GM18951 (cell line): ENCODE data around the gene MYRIP.
"Not testable (repeated sequence)": the region's sequence is repeated elsewhere in the genome, so short reads cannot be mapped to it uniquely, and the experiment has no call there.

Source experiments
- POLR2A ChIP-seq: IDR thresholded peaks from 4 replicates; pipeline ENCODE4 v1.6.1; 2011; ENCODE audit warnings: mild to moderate bottlenecking; ENCODE audit not compliant: insufficient read length, insufficient read depth; ENCODE audit errors: extremely low read depth
- in situ Hi-C: fragments of 300-500 bp; cut with MboI; formaldehyde crosslinking; loops from one replicate; pipeline ENCODE4 v1.12.0; 2022; ENCODE audit warnings: low sequenced_read_pairs, mixed read lengths, inconsistent platforms; ENCODE audit not compliant: unreplicated experiment

Gene MYRIP

DNA sequence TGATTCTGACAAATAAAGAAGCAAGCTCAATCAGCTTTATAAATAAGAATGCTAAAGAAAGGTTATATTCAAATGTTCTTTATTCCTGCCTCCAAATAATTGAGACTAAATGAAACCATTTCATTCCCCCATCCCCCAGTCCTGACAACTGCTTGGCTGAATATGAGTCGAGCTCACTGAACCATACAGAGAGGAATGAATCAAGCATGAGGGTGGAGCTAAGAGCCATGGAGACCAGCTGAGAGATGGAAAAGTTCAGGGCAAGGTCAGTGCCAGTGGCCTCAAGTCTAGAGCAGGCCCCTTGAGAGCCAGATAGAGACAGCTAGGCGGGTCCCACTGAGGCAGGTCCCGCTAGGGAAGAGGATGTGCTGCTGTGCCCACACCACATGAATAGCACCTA, 311.4 kb downstream of the MYRIP start:
- TF ChIP-seq POLR2A: no peak
- in situ Hi-C loops: no loop called here

DNA sequence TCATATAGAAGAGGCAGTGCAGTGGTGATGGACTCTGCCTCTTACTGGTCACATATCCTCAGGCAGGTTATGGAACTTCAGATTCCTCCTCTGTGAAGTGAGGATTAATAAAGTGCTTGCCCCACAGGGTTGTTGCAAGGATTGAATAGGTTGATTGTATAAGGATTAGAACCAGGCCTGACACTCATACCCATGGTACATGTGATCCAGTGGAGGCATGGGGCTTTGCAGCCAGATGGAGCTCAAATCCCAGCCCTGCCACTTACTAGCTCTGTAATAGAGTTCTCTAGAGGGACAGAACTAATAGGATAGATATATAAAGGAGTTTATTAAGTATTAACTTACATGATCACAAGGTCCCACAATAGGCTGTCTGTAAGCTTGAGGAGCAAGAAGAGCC, 315.5 kb downstream of the MYRIP start:
- TF ChIP-seq POLR2A: no peak
- in situ Hi-C loops: no loop called here

DNA sequence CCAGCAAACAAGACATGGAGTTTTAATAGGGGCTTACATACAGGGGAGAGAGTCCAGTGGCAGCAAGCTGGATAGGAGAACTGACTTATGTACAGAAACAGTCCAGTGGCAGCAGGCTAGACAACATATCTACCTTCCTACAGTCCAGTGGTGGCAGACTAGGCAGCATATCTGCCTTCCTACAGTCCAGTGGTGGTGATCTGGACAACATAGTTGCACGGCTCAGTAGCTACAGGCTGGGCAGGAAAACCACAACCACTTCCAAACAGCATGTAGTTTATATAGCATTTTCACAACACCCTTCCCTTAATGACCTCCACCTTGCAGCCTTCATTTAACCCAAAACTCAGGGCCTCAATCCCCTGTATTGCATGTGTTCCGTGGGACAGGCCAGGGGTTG, 318.8 kb downstream of the MYRIP start:
- no peak for TF ChIP-seq POLR2A
- in situ Hi-C loops: no loop called here

DNA sequence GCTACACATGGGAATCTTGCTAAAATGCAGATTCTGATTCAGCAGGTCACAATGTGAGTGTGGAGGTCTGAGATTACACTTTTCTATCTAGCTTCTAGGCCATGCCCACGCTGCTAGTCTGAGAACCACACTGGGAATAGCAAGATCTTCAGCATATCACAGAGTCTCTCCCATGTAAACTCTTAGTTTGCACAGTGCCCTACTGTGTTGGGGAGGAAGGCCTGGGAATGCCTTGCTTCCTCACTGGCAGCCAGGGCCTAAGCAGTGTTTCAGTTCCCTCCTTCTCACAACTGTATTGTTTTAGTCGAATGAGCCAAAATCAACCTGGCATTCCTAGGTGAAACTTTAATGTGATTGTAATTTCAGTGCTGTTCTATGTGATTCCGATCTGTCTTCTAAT, 320.1 kb downstream of the MYRIP start:
- no peak for TF ChIP-seq POLR2A
- in situ Hi-C loops: no loop called here

DNA sequence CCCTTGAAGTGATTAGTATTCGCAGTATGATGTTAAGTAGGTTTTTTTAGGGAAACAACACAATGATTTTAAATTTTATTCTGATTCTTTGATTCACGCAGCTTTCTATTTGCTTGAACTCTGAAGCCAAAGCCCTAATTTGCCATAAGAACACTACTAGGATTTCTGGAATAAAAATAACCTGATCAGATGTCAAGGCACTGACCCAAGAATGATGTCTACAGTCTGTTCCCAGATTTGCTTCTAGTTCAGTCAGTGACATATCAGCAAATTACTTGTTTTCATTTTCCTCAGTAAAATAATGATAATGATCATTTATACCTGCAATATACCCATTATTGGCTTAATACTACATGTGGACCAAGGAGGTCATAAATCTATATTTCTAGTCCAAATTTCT, 320.6 kb downstream of the MYRIP start:
- in situ Hi-C loops: no loop called here

DNA sequence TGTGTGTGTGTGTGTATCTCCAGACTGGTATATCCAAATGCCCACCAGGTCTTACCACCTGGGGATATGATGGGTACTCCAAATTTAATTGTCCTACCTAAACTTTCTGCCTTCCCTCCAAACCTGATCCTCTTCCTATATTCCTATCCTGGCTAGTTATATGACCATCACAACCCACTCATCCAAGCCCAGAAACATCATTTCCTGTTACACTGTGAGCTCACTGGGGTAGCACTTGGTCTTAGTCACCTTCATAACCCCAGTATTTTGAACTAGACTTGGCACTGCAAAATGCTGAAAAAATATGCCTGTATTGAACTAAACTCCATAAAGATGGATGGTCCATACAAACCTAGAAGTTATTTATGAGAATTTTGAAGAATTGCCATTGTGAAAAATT, 321.3 kb downstream of the MYRIP start:
- no peak for TF ChIP-seq POLR2A
- in situ Hi-C loops: no loop called here

More for the DNA sequence above, 320.6 kb downstream of the MYRIP start:
- TF ChIP-seq POLR2A: no peak

DNA sequence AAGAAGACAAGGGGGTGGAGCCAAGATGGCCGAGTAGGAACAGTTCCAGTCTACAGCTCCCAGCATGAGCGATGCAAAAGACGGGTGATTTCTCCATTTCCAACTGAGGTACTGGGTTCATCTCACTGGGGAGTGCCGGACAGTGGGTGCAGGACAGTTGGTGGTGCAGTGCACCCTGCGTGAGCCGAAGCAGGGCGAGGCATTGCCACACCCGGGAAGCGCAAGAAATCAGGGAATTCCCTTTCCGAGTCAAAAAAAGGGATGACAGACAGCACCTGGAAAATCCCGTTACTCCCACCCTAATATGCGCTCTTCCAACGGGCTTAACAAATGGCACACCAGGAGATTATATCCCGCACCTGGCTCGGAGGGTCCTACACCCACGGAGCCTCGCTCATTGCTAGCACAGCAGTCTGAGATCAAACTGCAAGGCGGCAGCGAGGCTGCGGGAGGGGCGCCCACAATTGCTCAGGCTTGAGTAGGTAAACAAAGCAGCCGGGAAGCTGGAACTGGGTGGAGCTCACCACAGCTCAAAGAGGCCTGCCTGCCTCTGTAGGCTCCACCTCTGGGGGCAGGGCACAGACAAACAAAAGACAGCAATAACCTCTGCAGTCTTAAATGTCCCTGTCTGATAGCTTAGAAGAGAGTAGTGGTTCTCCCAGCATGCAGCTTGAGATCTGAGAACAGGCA, 324.6 kb downstream of the MYRIP start:
- in situ Hi-C loops: not testable (repeated sequence)

DNA sequence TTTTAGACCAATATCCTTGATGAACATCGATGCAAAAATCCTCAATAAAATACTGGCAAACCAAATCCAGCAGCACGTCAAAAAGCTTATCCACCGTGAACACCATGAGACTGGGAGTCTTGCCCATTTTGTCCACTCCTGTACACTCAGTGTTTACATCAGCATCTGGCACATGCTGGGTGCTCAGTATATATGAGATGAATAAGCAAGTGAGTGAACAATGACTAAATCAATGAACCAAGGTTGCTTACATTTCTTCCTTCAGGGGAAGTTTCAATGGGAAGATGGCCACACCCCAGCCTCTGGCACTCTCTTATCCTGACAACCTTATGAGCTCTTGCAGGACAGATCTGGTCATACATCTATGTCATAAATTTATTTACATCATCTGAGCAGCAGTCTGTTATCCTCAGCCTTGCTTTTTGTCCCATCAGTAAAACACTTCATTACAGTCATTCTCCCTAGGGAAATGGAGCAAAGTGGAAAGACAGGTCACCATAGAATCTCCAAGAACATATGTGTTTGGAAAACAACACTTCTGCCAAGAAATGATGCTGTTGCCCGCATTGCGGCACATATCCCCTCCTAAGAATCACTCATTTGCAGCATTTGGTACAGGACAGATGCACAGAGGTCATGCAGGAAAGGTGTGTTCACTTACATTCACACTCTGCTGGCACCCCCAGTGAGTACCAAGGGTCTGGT, 328.3 kb downstream of the MYRIP start:
- in situ Hi-C loops: no loop called here
- no peak for TF ChIP-seq POLR2A

DNA sequence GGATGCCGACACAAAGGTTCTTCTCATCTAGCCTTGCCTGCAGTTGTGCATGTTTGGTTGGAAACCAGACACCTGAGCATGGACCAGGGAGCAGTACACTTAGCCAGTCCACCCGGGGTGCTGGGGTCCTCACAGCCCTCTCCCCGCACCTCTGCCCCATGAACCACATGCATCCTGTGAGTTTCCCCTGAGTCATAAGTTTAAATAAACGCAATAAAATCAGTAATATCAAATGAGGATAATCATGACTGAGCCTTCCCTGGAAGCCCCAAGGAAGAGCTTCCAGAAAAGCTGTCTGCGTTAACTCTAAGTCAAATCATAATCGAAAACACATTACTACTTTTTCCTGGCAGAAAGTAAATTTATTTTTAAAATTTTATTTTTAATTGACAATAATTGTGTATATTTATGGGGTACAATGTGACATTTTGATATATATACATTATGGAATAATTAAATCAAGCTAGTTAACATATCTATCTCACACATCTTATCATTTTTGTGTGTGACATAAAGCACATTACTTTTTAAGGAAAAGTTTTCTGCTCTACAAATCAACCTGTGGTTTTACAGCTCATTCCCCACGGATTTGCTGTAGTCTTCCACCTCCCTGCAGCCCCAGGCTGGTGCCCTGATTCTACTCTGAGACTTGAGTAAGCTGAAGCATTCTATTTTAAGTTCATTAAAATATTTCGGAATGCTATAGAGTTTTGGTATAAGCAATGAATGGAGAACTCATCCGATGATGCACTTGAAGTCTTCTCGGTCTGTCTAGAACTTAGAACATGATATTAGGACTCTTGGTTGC, 334.1 kb downstream of the MYRIP start:
- in situ Hi-C loops: no loop called here
- TF ChIP-seq POLR2A: no peak

DNA sequence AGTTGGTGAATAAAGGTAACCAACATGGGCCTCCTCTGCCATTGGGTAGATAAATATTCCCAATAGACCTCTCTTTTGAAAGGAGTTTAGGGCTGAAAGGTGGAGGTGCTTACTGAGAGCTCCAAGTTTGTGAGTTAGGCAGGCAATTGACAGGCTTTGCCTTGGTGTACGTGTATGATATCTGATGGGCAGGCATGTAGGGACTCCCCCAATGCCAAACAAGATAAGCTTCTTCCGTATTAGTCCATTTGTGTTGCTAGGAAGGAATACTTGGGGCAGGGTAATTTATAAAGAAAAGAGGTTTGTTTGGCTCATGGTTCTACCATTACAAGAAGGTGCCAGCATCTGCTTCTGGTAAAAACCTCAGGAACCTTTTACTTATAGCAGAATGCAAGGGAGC, 339.4 kb downstream of the MYRIP start:
- in situ Hi-C loops: no loop called here
- TF ChIP-seq POLR2A: no peak

DNA sequence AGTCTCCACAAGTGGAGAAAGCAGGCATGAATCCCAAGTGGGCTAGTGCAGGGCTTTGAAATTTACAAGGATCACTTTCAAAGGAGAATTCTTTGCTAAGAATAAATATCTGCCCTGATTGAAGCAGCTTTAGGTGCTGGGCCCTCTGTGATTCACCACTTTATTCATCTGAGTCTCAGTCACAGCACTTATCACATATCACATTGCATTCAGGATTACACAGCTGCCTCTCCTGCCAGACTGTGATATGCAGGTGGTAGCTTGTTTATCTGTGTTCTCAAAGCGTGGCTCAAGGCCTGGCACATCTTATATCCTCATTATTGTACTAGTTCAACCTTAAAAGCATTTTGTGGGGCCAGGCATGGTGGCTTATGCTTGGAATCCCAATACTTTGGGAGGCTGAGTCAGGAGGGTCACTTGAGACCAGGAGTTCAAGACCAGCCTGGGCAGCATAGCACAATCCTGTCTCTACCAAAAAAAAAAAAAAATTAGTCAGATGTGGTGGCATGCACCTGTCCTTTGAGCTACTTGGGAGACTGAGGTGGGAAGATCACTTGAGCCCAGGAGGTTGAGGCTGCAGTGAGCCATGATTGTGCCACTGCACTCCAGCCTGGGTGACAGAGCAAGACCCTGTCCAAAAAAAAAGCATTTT, 343.2 kb downstream of the MYRIP start:
- in situ Hi-C loops: no loop called here
- no peak for TF ChIP-seq POLR2A

DNA sequence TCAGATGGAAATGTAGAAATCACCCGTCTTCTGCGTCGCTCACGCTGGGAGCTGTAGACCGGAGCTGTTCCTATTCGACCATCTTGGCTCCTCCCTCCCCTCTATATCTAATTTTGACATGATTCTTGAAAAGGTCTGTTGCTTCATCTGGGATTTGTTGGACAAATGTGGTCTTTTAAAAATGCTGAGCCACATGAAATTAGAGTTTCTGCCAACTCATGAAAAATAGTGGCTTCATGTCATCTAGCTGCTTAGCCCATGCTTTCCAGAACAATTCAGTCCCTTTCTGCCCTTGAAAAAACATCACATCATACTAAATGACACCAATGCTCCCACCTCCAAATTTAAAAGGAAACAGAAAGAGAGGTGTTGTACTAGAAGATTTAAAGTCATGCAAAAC, 351.5 kb downstream of the MYRIP start:
- TF ChIP-seq POLR2A: no peak
- in situ Hi-C loops: no loop called here

DNA sequence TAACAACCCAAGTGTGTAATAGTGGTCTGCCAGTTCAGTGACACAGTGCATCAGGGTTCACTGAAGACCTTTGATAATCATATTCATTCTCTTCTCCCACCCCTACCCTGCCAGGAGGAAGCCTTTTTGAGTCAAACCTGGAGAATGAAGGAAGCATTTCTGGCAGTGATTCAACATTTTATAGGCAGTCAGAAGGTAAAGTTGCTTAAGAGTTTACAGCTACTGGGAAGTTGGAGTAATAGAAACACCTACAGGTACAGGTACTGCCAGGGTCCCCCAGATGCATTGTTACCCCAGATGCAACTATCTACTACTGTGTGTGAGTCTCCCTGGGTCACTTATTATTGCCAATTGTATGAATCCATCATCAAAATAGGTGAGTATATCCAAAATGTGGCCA, 353.2 kb downstream of the MYRIP start:
- in situ Hi-C loops: no loop called here
- no peak for TF ChIP-seq POLR2A
